Caco-2 (cell line): ENCODE results near the gene SNAP25. TPM values are rescaled to one million over a fixed set of nuclear protein-coding genes. Genes with fewer than 3 reads are reported as not detected.

ENCODE experiments used
- BruUV-seq: library from RNA; stranded (reverse); fragments of 400-500 nt; replicated peaks from 2 replicates; lab custom pipeline; 2021; lab: Mats Ljungman, UMichigan
- CTCF ChIA-PET: fragments of 300-600 bp; sonication (Branson Sonifier 250); formaldehyde crosslinking; loops from one replicate; lab custom pipeline; 2022; ENCODE audit warnings: antibody characterized with exemption; lab: Charles Lee
- POLR2A ChIA-PET: fragments of 300-600 bp; sonication (Branson Sonifier 250); formaldehyde crosslinking; loops from one replicate; lab custom pipeline; 2022; ENCODE audit warnings: antibody characterized with exemption; lab: Charles Lee
- DNase-seq, 2 experiments: peaks; one replicate each; pipeline versions ENCODE4 v3.0.0 to v3.0.0-alpha.2; 2020 to 2022
- H3K27me3 ChIP-seq: replicated peaks from 2 replicates; pipeline ENCODE4 v1.6.0; 2011; ENCODE audit warnings: low read length; ENCODE audit not compliant: control insufficient read depth, insufficient read depth
- H3K36me3 ChIP-seq: 2 replicates; pipeline ENCODE4 v1.5.1; 2011; ENCODE audit warnings: low read length; ENCODE audit not compliant: control insufficient read depth, insufficient read depth
- H3K4me1 ChIP-seq: fragments of 250-450 bp; sonication (Bioruptor Pico); 2 replicates; pipeline ENCODE4 v1.5.1; 2020; ENCODE audit warnings: mild to moderate bottlenecking
- H3K4me3 ChIP-seq: 2 replicates; pipeline ENCODE4 v1.5.1; 2011; ENCODE audit warnings: low read depth, mild to moderate bottlenecking, control low read depth, low read length
- H3K9me3 ChIP-seq: fragments of 250-450 bp; sonication (Bioruptor Pico); 2 replicates; pipeline ENCODE4 v1.5.1; 2020; ENCODE audit warnings: mild to moderate bottlenecking, moderate library complexity
- H3K27ac Mint-ChIP-seq: one replicate; pipeline ENCODE4 v1.8.0; 2022; ENCODE audit warnings: mixed read lengths; ENCODE audit not compliant: unreplicated experiment
- H3K27me3 Mint-ChIP-seq: one replicate; pipeline ENCODE4 v1.8.0; 2022; ENCODE audit warnings: mixed read lengths; ENCODE audit not compliant: insufficient read depth, unreplicated experiment
- H3K36me3 Mint-ChIP-seq: one replicate; pipeline ENCODE4 v1.8.0; 2022; ENCODE audit warnings: mild to moderate bottlenecking, mixed read lengths; ENCODE audit not compliant: insufficient read depth, unreplicated experiment
- H3K4me1 Mint-ChIP-seq: one replicate; pipeline ENCODE4 v1.8.0; 2022; ENCODE audit warnings: low read depth, mixed read lengths; ENCODE audit not compliant: unreplicated experiment
- H3K4me3 Mint-ChIP-seq: one replicate; pipeline ENCODE4 v1.8.0; 2022; ENCODE audit warnings: mild to moderate bottlenecking, moderate library complexity, mixed read lengths; ENCODE audit not compliant: unreplicated experiment
- H3K9me3 Mint-ChIP-seq: one replicate; pipeline ENCODE4 v1.8.0; 2022; ENCODE audit warnings: mixed read lengths; ENCODE audit not compliant: unreplicated experiment
- intact Hi-C: fragments of 100-400 bp; cut with micrococcal nuclease; formaldehyde crosslinking; loops from one replicate; pipeline ENCODE4 v1.10.0; 2022; ENCODE audit not compliant: unreplicated experiment
- total RNA-seq: library from RNA; stranded (reverse); gene quantifications from 2 replicates; pipeline ENCODE4 v1.2.3, GENCODE V29; 2022
- TF ChIP-seq, protein P1 (sequence below), 2 experiments: fragments of 200-600 bp in 1 of 2; IDR thresholded peaks; 1 replicate in 1 of 2; 2 replicates in 1 of 2; pipeline versions ENCODE4 v1.5.1 to v1.8.0; 2011 to 2022; ENCODE audit warnings: antibody characterized with exemption in 1 of 2, control low read depth in 1 of 2, inconsistent platforms in 1 of 2, low read depth in 1 of 2, low read length in 1 of 2, mild to moderate bottlenecking in 1 of 2, moderate library complexity in 1 of 2; ENCODE audit not compliant: insufficient read depth in 1 of 2, severe bottlenecking in 1 of 2, unreplicated experiment in 1 of 2

SNAP25 gene
- total RNA-seq, 1 experiment from 2014 or later = not detected

GRCh38 chr20:10338426-10339180 lies 120.0 kb downstream of the SNAP25 start:
- Mint-ChIP-seq H3K4me3 (no peak overlapping the region), H3K4me1 (no peaks in the 10 kb centered on the region), H3K9me3 (no peaks in the 10 kb centered on the region), H3K27ac (no peak overlapping the region), H3K27me3 (peaks cover 2% of the 10 kb centered on the region), H3K36me3 (no peaks in the 10 kb centered on the region)
- TF ChIP-seq, protein P1, sequence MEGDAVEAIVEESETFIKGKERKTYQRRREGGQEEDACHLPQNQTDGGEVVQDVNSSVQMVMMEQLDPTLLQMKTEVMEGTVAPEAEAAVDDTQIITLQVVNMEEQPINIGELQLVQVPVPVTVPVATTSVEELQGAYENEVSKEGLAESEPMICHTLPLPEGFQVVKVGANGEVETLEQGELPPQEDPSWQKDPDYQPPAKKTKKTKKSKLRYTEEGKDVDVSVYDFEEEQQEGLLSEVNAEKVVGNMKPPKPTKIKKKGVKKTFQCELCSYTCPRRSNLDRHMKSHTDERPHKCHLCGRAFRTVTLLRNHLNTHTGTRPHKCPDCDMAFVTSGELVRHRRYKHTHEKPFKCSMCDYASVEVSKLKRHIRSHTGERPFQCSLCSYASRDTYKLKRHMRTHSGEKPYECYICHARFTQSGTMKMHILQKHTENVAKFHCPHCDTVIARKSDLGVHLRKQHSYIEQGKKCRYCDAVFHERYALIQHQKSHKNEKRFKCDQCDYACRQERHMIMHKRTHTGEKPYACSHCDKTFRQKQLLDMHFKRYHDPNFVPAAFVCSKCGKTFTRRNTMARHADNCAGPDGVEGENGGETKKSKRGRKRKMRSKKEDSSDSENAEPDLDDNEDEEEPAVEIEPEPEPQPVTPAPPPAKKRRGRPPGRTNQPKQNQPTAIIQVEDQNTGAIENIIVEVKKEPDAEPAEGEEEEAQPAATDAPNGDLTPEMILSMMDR (IDR thresholded peaks at IDR 0.05; ENCODE audit: insufficient read depth in 1 of 2, low read depth in 1 of 2, low read length in 1 of 2, severe bottlenecking in 1 of 2, unreplicated experiment in 1 of 2) = no peak
- DNase-seq = no peak
- POLR2A ChIA-PET = no interaction called here
- Histone ChIP-seq H3K4me1 (no peaks in the 10 kb centered on the region), H3K36me3 (no peaks in the 10 kb centered on the region), H3K4me3 (no peak overlapping the region), H3K27me3 (no peaks in the 10 kb centered on the region), H3K9me3 (no peaks in the 10 kb centered on the region)
- CTCF ChIA-PET = no interaction called here
- intact Hi-C loops = no loop called here
- BruUV-seq = no TSS peak

- H3K36me3 Mint-ChIP-seq = no peaks in the 10 kb centered on the region
- CTCF ChIA-PET = no interaction called here
- POLR2A ChIA-PET = no interaction called here
- H3K27ac Mint-ChIP-seq = no peak overlapping the region
- BruUV-seq = no TSS peak
- H3K36me3 ChIP-seq = no peaks in the 10 kb centered on the region
- H3K9me3 ChIP-seq = no peaks in the 10 kb centered on the region
- H3K4me3 Mint-ChIP-seq = no peak overlapping the region
- H3K27me3 Mint-ChIP-seq = peaks cover 2% of the 10 kb centered on the region
- TF ChIP-seq, protein P1 (IDR thresholded peaks at IDR 0.05; ENCODE audit: insufficient read depth in 1 of 2, low read depth in 1 of 2, low read length in 1 of 2, severe bottlenecking in 1 of 2, unreplicated experiment in 1 of 2) = no peak
- no peaks in the 10 kb centered on the region for H3K27me3 ChIP-seq
- intact Hi-C loops = no loop called here
- no peak for DNase-seq
- H3K4me1 Mint-ChIP-seq = no peaks in the 10 kb centered on the region
- H3K4me3 ChIP-seq = no peak overlapping the region
- H3K4me1 ChIP-seq = no peaks in the 10 kb centered on the region
- no peaks in the 10 kb centered on the region for H3K9me3 Mint-ChIP-seq
These were observed 121.0 kb downstream of the SNAP25 start for GRCh38 chr20:10339609-10340008.

- Histone ChIP-seq H3K27me3 (no peaks in the 10 kb centered on the region), H3K4me1 (no peaks in the 10 kb centered on the region), H3K36me3 (no peaks in the 10 kb centered on the region), H3K4me3 (no peak overlapping the region), H3K9me3 (no peaks in the 10 kb centered on the region)
- Mint-ChIP-seq H3K4me1 (no peaks in the 10 kb centered on the region), H3K27ac (no peak overlapping the region), H3K36me3 (no peaks in the 10 kb centered on the region), H3K9me3 (no peaks in the 10 kb centered on the region), H3K4me3 (no peak overlapping the region), H3K27me3 (peaks cover 5% of the 10 kb centered on the region)
- TF ChIP-seq, protein P1 (IDR thresholded peaks at IDR 0.05; ENCODE audit: insufficient read depth in 1 of 2, low read depth in 1 of 2, low read length in 1 of 2, severe bottlenecking in 1 of 2, unreplicated experiment in 1 of 2) = no peak
- BruUV-seq = no TSS peak
- DNase-seq = no peak
- CTCF ChIA-PET = no interaction called here
- intact Hi-C loops = no loop called here
- POLR2A ChIA-PET = no interaction called here
These were observed 123.5 kb downstream of the SNAP25 start for GRCh38 chr20:10342152-10342551.
